HepG2 (cell line): Measurements from ENCODE around the gene UNC5B. TPM values are rescaled to one million over a fixed set of nuclear protein-coding genes. Genes with fewer than 3 reads are reported as not detected.

ENCODE experiments used
- ATAC-seq: fragments of 200-7000 bp; cut with Tn5 transposase; 3 replicates; pipeline ENCODE4 v1.9.1; 2020; ENCODE audit warnings: mild to moderate bottlenecking, moderate library complexity
- BruUV-seq: library from RNA; stranded (reverse); fragments of 400-500 nt; replicated peaks from 2 replicates; lab custom pipeline; 2021; lab: Mats Ljungman, UMichigan
- CTCF ChIA-PET: fragments of 300-600 bp; formaldehyde crosslinking; extraction: SDS; loops from one replicate; lab custom pipeline; 2021; ENCODE audit warnings: low total read pairs, inconsistent platforms, low intra/inter-chr PET ratio; lab: Yijun Ruan, JAX
- POLR2A ChIA-PET: fragments of 350-600 bp; sonication (Branson Sonifier 250); formaldehyde crosslinking; loops from one replicate; lab custom pipeline; 2020; ENCODE audit warnings: antibody characterized with exemption, inconsistent platforms; lab: Yijun Ruan, JAX
- DNase-seq: peaks from one replicate; pipeline ENCODE4 v3.0.0-alpha.2; 2015; ENCODE audit warnings: low spot score
- FAIRE-seq: peaks from 3 replicates; lab custom pipeline; 2011; peaks lifted over from hg19 to GRCh38; lab: Jason Lieb, UNC
- H2AFZ ChIP-seq: one replicate; pipeline ENCODE4 v1.6.1; 2011; ENCODE audit warnings: low read length, inconsistent platforms
- H3K27ac ChIP-seq: fragments of 300-600 bp; 3 replicates; pipeline ENCODE4 v1.8.0; 2011; ENCODE audit warnings: mixed run types, mild to moderate bottlenecking, mixed read lengths, low read length, inconsistent platforms; ENCODE audit not compliant: insufficient read depth; ENCODE audit errors: extremely low read length
- H3K27me3 ChIP-seq, 2 experiments: fragments of 200-600 bp in 1 of 2; 2 replicates in 1 of 2; 3 replicates in 1 of 2; pipeline versions ENCODE4 v1.6.0 to v1.8.0; 2011; ENCODE audit warnings: low read length in 2 of 2, mild to moderate bottlenecking in 2 of 2, moderate library complexity in 2 of 2, inconsistent platforms in 1 of 2; ENCODE audit not compliant: insufficient read depth in 2 of 2, control insufficient read depth in 1 of 2
- H3K36me3 ChIP-seq, 2 experiments: fragments of 200-600 bp in 1 of 2; replicated peaks in 1 of 2; 2 replicates in 1 of 2; 3 replicates in 1 of 2; pipeline versions ENCODE4 v1.5.1 to v1.8.0; 2011; ENCODE audit warnings: low read length in 2 of 2, inconsistent platforms in 1 of 2; ENCODE audit not compliant: insufficient read depth in 2 of 2, control insufficient read depth in 1 of 2
- H3K4me1 ChIP-seq: 2 replicates; pipeline ENCODE4 v1.5.1; 2012; ENCODE audit warnings: low read length, inconsistent platforms; ENCODE audit not compliant: insufficient read depth
- H3K4me2 ChIP-seq: 2 replicates; pipeline ENCODE4 v1.6.0; 2011; ENCODE audit warnings: low read depth, low read length, inconsistent platforms
- H3K4me3 ChIP-seq, 3 experiments: fragments of 200-600 bp in 1 of 3; sonication (generic), shearing (Covaris generic) in 1 of 3; replicated peaks in 1 of 3; 2 replicates each; pipeline ENCODE4 v1.5.1; 2011 to 2016; ENCODE audit warnings: low read length in 3 of 3, inconsistent platforms in 2 of 3, low read depth in 2 of 3, mild to moderate bottlenecking in 2 of 3, control low read depth in 1 of 3, mixed read lengths in 1 of 3; ENCODE audit not compliant: insufficient read depth in 1 of 3
- H3K79me2 ChIP-seq: one replicate; pipeline ENCODE4 v1.6.1; 2011; ENCODE audit warnings: low read length, inconsistent platforms; ENCODE audit not compliant: insufficient read depth
- H3K9ac ChIP-seq: 2 replicates; pipeline ENCODE4 v1.6.0; 2011; ENCODE audit warnings: mild to moderate bottlenecking, low read depth, low read length, inconsistent platforms; ENCODE audit not compliant: insufficient read depth
- H3K9me3 ChIP-seq: 2 replicates; pipeline ENCODE4 v1.5.1; 2012; ENCODE audit warnings: mild to moderate bottlenecking, low read length
- H4K20me1 ChIP-seq: 2 replicates; pipeline ENCODE4 v1.6.0; 2011; ENCODE audit warnings: inconsistent platforms, mild to moderate bottlenecking, low read length, moderate library complexity; ENCODE audit not compliant: insufficient read depth
- ATF7 ChIP-seq, 2 experiments: fragments of 450-650 bp in 1 of 2; sonication (generic) in 1 of 2; formaldehyde crosslinking in 1 of 2; IDR thresholded peaks; 2 replicates each; pipeline versions ENCODE4 v1.4.0 to v1.6.1; 2016 to 2020; ENCODE audit warnings: antibody characterized with exemption in 1 of 2, mild to moderate bottlenecking in 1 of 2, missing genetic modification reagents in 1 of 2
- CAMTA2 ChIP-seq: sonication (generic); formaldehyde crosslinking; IDR thresholded peaks from 2 replicates; pipeline ENCODE4 v1.4.0; 2020; ENCODE audit warnings: mild to moderate bottlenecking, missing genetic modification reagents, borderline replicate concordance
- GABPA ChIP-seq, 2 experiments: IDR thresholded peaks; 2 replicates each; pipeline ENCODE4 v1.6.1; 2011 to 2016; ENCODE audit warnings: low read depth in 2 of 2, low read length in 1 of 2, missing biosample characterization in 1 of 2, missing genetic modification characterization in 1 of 2
- JUNB ChIP-seq: sonication (generic); formaldehyde crosslinking; IDR thresholded peaks from 2 replicates; pipeline ENCODE4 v1.8.0; 2022; ENCODE audit warnings: missing genetic modification reagents, mild to moderate bottlenecking, borderline replicate concordance
- REL ChIP-seq: sonication (generic); formaldehyde crosslinking; conservative IDR thresholded peaks from 2 replicates; pipeline ENCODE4 v1.8.0; 2022; ENCODE audit warnings: mild to moderate bottlenecking, missing genetic modification reagents, moderate library complexity
- SALL2 ChIP-seq: sonication (generic); formaldehyde crosslinking; IDR thresholded peaks from 2 replicates; pipeline ENCODE4 v1.8.1; 2023; ENCODE audit warnings: mild to moderate bottlenecking, missing genetic modification reagents, inconsistent platforms
- ZNF629 ChIP-seq: sonication (generic); formaldehyde crosslinking; conservative IDR thresholded peaks from 2 replicates; pipeline ENCODE4 v1.5.0; 2020; ENCODE audit warnings: missing genetic modification reagents
- ZNF841 ChIP-seq: sonication (generic); formaldehyde crosslinking; IDR thresholded peaks from 2 replicates; pipeline ENCODE4 v1.8.1; 2023; ENCODE audit warnings: missing genetic modification reagents, borderline replicate concordance
- WGBS: methylation state at CpG from one replicate; pipeline ENCODE4 v1.1.6; 2017; ENCODE audit warnings: low lambda C conversion rate; 5-methylcytosine and 5-hydroxymethylcytosine counted together
- in situ Hi-C: cut with HindIII; loops from 2 replicates; pipeline ENCODE4 v1.10.0; 2017; ENCODE audit warnings: low pct_unique_long_range_greater_than_20kb; ENCODE audit not compliant: extremely low pct_ligation_motif_present
- intact Hi-C: fragments of 100-400 bp; cut with micrococcal nuclease; formaldehyde crosslinking; loops from one replicate; pipeline ENCODE4 v1.10.0; 2022; ENCODE audit not compliant: unreplicated experiment
- polyA plus RNA-seq, 8 experiments: library from polyadenylated mRNA; depleted of rRNA in 3 of 8; stranded (reverse) in 7 of 8; unstranded in 1 of 8; fragments of >200 nt; fragmentation: Illumina TruSeq in 4 of 8; extraction: Trizol in 4 of 8; gene quantifications; 2 replicates each; pipeline versions ENCODE4 v1.2.1 to v1.2.3, GENCODE V29; 2011 to 2016; ENCODE audit warnings: low read depth in 4 of 8, missing spikeins in 1 of 8, mixed read lengths in 1 of 8; ENCODE audit not compliant: insufficient read depth in 1 of 8
- total RNA-seq, 5 experiments: library from RNA; depleted of rRNA; stranded (reverse); fragments of >200 nt; fragmentation: Illumina TruSeq; extraction: Trizol; gene quantifications; 2 replicates each; pipeline ENCODE4 v1.2.3, GENCODE V29; 2016; ENCODE audit warnings: low read depth in 1 of 5
- TF ChIP-seq, protein P1 (sequence below): sonication (generic); formaldehyde crosslinking; IDR thresholded peaks from 2 replicates; pipeline ENCODE4 v1.4.0; 2020; ENCODE audit warnings: low read depth, mild to moderate bottlenecking, missing genetic modification reagents
- TF ChIP-seq, protein P2 (sequence below): sonication (generic); formaldehyde crosslinking; IDR thresholded peaks from 2 replicates; pipeline ENCODE4 v1.4.0; 2020; ENCODE audit warnings: missing genetic modification reagents
- TF ChIP-seq, protein P3 (sequence below): sonication (generic); formaldehyde crosslinking; IDR thresholded peaks from 2 replicates; pipeline ENCODE4 v1.5.0; 2020; ENCODE audit warnings: mild to moderate bottlenecking, missing genetic modification reagents
- TF ChIP-seq, protein P4 (sequence below): sonication (generic); formaldehyde crosslinking; IDR thresholded peaks from 2 replicates; pipeline ENCODE4 v1.8.1; 2023; ENCODE audit warnings: mild to moderate bottlenecking, missing genetic modification reagents

The UNC5B gene
- total and polyA plus RNA-seq, 2 of the 13 experiments (the other 11 are each of a cell fraction or from before 2014, with no cell fraction given): 0.07 TPM

DNA sequence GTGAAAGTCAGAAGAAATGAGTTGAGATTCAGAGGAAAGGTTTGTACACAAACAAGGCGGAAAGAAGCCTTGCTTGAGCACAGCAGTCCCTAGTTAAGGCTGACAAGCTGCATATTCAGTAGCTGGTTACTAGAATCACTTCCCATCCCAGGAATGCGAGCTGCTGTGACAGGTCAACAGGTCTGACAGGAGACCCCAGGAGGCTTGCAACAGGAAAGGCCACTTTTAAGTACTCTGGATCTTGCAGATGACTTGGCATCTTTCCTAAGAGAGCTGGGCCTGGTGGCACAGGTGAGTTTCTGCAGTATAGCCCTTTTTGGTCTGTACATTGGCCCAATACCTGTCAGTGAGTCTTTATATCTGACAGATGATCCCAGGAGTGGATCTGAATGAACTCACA lies 35.7 kb upstream of the UNC5B start:
- no peak for FAIRE-seq
- no peak overlapping the region for H2AFZ ChIP-seq
- intact Hi-C loops: no loop called here
- H3K36me3 ChIP-seq: no peaks in the 10 kb centered on the region
- POLR2A ChIA-PET: no interaction called here
- BruUV-seq: no TSS peak
- H3K9me3 ChIP-seq: no peaks in the 10 kb centered on the region
- H3K4me1 ChIP-seq: no peaks in the 10 kb centered on the region
- TF ChIP-seq REL (CRISPR knock-in tag) (no peak), JUNB (CRISPR knock-in tag) (no peak), GABPA (IDR thresholded peaks at IDR 0.05; ENCODE audit: low read depth, low read length) (no peak), GABPA (CRISPR knock-in tag; IDR thresholded peaks at IDR 0.05; ENCODE audit: low read depth) (no peak), CAMTA2 (CRISPR knock-in tag) (no peak), SALL2 (no peak), ZNF629 (CRISPR knock-in tag) (no peak), ATF7 (IDR thresholded peaks at IDR 0.05) (no peak), ATF7 (CRISPR knock-in tag; IDR thresholded peaks at IDR 0.05) (no peak), ZNF841 (CRISPR knock-in tag) (no peak)
- TF ChIP-seq, protein P1, sequence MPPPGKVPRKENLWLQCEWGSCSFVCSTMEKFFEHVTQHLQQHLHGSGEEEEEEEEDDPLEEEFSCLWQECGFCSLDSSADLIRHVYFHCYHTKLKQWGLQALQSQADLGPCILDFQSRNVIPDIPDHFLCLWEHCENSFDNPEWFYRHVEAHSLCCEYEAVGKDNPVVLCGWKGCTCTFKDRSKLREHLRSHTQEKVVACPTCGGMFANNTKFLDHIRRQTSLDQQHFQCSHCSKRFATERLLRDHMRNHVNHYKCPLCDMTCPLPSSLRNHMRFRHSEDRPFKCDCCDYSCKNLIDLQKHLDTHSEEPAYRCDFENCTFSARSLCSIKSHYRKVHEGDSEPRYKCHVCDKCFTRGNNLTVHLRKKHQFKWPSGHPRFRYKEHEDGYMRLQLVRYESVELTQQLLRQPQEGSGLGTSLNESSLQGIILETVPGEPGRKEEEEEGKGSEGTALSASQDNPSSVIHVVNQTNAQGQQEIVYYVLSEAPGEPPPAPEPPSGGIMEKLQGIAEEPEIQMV (CRISPR knock-in tag): no peak
- TF ChIP-seq, protein P2, sequence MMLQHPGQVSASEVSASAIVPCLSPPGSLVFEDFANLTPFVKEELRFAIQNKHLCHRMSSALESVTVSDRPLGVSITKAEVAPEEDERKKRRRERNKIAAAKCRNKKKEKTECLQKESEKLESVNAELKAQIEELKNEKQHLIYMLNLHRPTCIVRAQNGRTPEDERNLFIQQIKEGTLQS (CRISPR knock-in tag): no peak
- TF ChIP-seq, protein P3, sequence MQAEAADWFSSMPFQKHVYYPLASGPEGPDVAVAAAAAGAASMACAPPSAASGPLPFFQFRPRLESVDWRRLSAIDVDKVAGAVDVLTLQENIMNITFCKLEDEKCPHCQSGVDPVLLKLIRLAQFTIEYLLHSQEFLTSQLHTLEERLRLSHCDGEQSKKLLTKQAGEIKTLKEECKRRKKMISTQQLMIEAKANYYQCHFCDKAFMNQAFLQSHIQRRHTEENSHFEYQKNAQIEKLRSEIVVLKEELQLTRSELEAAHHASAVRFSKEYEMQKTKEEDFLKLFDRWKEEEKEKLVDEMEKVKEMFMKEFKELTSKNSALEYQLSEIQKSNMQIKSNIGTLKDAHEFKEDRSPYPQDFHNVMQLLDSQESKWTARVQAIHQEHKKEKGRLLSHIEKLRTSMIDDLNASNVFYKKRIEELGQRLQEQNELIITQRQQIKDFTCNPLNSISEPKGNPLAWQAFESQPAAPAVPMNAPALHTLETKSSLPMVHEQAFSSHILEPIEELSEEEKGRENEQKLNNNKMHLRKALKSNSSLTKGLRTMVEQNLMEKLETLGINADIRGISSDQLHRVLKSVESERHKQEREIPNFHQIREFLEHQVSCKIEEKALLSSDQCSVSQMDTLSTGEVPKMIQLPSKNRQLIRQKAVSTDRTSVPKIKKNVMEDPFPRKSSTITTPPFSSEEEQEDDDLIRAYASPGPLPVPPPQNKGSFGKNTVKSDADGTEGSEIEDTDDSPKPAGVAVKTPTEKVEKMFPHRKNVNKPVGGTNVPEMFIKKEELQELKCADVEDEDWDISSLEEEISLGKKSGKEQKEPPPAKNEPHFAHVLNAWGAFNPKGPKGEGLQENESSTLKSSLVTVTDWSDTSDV (CRISPR knock-in tag): no peak
- TF ChIP-seq, protein P4, sequence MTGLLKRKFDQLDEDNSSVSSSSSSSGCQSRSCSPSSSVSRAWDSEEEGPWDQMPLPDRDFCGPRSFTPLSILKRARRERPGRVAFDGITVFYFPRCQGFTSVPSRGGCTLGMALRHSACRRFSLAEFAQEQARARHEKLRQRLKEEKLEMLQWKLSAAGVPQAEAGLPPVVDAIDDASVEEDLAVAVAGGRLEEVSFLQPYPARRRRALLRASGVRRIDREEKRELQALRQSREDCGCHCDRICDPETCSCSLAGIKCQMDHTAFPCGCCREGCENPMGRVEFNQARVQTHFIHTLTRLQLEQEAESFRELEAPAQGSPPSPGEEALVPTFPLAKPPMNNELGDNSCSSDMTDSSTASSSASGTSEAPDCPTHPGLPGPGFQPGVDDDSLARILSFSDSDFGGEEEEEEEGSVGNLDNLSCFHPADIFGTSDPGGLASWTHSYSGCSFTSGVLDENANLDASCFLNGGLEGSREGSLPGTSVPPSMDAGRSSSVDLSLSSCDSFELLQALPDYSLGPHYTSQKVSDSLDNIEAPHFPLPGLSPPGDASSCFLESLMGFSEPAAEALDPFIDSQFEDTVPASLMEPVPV (CRISPR knock-in tag): no peak
- no peak overlapping the region for H3K9ac ChIP-seq
- DNase-seq: no peak
- no peak overlapping the region for H3K27ac ChIP-seq
- H3K4me2 ChIP-seq: no peak overlapping the region
- no peak overlapping the region for H3K4me3 ChIP-seq
- CTCF ChIA-PET: no interaction called here
- no peaks in the 10 kb centered on the region for H3K79me2 ChIP-seq
- ATAC-seq: no peak
- peaks cover 2 to 36% of the 10 kb centered on the region in 2 experiments for H3K27me3 ChIP-seq
- in situ Hi-C loops: no loop called here
- no peaks in the 10 kb centered on the region for H4K20me1 ChIP-seq
- 7% methylated on average over 2 of the region's 2 CpGs for WGBS
